GM21423 (cell line): Measurements from ENCODE around the gene SNCAIP.
A peak's percentile ranks its signal among the peaks of the same experiment; 100 is the strongest.
"Not testable (repeated sequence)": the region's sequence is repeated elsewhere in the genome, so short reads cannot be mapped to it uniquely, and the experiment has no call there.

Source experiments
- ATAC-seq: cut with Tn5 transposase; IDR thresholded peaks from one replicate; pipeline ENCODE4 v1.9.1; 2021; ENCODE audit warnings: mild to moderate bottlenecking, moderate library complexity; ENCODE audit not compliant: unreplicated experiment

SNCAIP gene

GRCh38 chr5:122457178-122457826 lies 145.3 kb downstream of the SNCAIP start:
- no peak for ATAC-seq

DNA sequence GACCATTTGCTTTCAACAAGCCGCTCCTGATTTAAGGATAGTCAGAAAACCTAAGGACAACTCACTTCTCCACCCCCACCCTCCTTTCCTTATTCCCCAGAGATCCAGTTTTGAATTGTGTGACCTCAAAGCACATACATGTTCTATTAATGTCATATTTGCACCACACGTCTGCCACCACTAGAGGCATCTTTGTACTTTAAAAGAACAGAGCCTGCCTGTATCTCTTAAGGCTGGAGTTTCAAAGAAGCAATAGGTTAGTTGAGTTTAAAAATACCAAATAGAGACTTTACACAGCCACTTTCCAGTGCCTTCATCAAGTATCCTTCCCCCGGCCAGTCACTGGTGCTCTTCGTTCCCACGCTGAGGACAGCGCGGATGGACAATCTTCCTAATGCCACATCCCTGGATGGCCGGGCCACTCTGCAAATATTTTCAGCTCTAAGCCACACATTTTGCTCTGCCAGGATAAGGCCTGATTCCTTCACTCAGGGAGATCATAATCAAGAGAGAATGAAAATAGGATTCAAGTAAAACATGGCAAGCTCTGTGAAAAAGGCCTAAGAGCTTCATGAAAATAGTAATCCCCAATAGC lies 146.3 kb downstream of the SNCAIP start:
- peak; percentile 76 for ATAC-seq

GRCh38 chr5:122462486-122462885 lies 150.4 kb downstream of the SNCAIP start:
- ATAC-seq, result no peak

GRCh38 chr5:122463221-122463620 lies 151.2 kb downstream of the SNCAIP start:
- ATAC-seq, result no peak

DNA sequence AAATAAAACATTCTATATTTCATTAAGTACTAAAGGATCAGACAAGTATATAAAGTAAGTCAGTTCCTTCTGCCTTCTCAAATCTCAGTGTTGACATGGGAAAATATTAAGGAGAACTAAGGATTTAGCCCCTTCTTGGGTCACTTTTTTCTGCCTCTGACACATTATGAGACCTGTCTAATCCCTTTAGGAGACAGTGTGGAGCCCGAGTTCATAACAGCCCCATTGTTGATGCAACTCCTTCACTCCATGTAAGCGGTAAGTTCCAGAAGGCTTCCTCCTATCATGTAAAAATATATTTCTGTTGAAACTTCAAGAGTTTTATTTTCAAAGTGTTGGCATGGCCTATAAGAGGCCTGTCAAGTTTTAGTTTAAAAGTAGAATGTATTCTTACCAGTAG lies 152.2 kb downstream of the SNCAIP start:
- no peak for ATAC-seq

- no peak for ATAC-seq
Measured at GRCh38 chr5:122465031-122465577, 153.1 kb downstream of the SNCAIP start.

GRCh38 chr5:122465994-122466393 lies 154.0 kb downstream of the SNCAIP start:
- no peak for ATAC-seq

DNA sequence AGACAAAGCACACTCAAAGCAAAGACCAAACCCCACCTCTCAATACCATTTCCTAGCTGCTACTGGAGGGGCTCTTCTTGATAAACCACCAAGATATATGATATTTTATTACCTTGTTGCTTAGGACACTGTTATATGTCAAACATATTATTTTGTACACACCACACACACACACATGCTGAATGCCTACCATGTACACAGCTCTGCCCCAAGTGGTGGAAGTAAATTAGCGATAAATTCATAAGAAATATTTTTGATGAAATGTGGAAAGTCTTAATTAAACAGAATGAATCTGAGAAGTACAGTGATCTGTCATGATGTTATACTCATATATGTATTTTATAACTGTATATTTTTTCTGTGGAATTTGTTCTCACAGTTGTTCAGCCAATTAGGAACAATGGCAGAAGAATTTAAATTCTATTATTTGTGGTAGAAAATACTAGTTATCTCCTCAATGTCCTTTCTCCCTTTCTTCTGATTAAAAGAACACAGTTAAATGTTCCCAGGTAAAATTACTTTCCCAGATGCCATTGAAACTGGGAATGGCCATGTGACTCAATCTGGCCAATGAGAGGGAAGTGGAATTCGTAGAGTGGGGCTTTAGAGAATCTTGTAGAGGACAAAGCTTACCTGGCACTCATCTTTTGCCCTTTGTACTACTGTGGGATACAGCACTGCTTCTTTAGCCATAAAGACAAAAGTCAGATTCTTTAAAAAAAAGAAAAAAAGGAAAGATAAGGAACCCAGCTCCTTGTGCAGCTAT lies 156.5 kb downstream of the SNCAIP start:
- ATAC-seq, result no peak

DNA sequence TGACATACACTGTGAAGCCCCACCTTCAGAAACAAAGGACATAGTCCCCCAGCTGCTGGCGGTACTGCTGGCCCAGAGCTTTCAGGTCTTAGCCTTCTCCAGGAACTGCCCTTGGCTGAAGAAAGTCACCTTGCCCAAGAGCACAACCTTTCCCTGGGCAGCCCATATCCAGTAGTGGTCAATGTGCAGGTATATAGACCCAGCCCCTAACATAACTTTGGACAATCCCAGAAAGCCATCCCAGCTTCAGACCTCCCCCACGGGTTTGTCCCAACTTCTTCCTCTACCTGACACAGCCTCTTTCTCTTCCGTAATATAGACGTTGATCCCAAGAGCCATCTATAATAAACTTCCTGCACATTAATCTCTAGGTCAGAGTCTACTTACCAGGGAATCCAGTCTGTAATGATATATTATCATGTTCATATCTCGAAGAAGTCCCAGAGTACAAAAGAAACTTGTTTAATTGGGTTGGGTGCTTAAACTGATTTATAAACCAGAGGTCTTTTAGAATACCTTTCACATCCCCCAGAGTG lies 157.4 kb downstream of the SNCAIP start:
- no peak for ATAC-seq

DNA sequence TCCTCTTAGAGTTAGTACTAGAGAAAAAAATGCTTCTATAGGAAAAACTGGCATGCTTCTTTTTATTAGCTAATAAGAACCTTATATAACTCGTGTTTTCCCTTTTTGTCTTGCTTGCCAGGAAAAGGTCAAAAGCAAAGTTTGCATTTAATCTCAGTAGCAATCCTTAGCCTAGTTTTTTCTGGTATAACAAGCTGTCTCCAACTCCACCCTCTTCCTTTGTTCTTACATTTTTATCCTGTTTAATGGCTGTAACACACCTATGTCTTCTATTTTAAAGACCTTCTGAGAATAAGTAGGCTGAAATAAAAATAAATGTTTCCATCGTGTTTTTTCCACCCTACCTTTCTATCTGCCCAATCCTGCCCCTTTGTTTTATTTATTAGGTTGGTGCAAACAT lies 158.3 kb downstream of the SNCAIP start:
- no peak for ATAC-seq

DNA sequence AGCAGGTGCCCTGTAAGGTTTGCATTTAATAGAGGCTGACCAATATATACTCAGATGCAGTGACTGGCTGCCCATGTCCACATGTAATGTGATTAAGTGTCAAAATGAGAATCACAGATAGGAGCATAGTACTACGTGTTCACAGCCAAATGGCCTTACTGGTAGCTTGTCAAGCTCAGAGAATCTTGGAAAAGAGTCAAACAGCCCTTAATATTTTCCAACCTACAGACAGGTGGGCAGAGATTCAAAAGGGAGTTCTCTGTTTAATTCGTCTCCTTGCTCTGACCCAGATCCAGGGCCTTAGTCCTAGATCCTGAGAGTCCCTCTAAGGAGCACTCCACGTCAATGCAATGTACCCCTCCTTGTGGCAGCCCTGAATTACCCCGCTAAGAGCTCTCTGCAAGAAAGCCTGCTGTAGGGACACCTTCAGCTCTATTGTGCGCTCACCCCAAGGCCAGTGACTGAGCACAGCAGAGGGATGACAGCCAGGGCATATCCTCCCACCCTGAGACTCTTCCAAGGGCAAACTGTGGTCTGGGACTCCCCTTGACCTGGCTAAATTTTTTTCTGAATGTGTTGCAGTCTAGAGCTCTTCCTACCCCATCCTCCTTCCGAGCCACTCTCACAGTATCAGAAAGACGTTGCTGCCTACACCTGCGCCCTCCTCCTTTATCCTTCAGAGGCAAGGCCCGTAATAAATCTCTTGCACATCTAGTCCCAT lies 159.2 kb downstream of the SNCAIP start:
- no peak for ATAC-seq

GRCh38 chr5:122471752-122472061 lies 159.7 kb downstream of the SNCAIP start:
- ATAC-seq, result no peak

DNA sequence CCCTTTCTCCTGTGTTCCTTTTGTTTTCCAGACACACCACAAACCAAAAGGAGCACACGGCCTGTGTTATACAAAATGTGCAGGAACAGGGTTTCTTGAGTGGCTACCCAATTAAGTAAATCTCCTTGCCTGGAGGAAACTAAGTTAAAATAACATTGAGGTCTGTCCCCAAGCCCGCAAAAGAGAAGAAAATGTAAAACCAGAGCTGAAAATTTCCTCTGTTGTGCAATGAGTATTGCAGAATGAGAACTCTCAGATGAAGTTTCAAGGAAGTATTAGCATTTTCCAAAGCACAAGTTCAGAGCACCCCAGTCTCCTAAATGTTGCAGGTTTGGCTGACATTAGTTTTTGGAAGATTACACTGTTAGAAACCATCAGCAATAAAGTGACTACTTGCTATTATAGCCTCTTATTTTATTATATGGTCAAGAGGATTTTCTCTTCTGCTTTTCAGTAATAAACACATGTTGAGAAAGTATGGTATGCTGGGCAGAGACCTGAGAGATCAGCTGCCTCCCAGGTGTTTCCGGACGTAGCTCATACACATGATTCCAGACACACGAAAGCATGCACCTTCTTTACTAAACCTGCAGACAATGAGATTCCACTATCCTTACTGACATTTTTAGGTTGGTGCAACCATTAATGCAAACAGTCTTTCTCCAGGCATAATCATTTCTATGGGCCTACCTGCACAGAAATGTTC lies 161.3 kb downstream of the SNCAIP start:
- ATAC-seq, result no peak

DNA sequence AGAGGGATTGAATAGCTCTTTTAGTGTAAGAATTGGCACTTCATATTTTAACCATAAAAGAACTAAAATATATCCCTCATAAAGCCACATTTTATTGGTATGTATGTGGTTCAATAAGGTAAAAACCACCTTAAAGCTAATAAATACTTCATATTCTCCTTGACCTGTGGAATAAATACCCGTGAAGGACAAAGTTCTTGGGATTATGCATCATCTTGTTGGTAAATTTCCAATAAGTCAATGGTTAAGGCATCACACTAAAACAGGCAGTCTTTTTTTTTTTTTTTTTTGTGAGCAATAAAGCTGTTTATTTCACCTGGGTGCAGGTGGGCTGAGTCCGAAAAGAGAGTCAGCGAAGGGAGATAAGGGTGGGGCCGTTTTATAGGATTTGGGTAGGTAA lies 161.9 kb downstream of the SNCAIP start:
- ATAC-seq, result no peak

DNA sequence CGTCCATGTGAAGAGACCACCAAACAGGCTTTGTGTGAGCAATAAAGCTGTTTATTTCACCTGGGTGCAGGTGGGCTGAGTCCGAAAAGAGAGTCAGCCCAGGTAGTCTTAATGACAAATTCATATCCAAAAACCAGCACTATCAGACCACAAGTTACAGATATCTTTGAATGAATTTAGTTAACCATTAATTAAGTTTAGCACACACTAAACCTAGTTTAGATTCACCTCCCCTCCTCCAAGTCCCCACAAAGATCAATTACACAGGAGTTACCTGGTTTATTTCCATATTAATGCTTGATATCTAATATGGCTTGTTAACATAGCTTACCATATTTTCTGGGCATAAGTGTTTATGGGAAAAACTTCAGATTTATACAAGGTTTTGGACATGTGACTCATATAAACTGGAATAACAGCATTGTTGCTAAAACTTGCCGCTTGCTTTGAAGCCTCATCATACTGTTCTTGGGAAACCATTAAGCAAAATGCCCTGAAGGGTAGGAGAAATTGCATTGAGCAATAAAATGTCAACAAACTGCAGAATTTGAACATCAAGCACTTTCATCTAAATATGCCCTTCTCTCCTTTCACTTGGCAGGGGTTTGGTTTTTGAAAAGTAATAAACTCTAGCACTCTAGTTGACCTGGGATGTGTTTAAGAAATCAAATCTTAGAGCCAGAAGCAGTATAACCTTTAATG lies 166.9 kb downstream of the SNCAIP start:
- no peak for ATAC-seq

DNA sequence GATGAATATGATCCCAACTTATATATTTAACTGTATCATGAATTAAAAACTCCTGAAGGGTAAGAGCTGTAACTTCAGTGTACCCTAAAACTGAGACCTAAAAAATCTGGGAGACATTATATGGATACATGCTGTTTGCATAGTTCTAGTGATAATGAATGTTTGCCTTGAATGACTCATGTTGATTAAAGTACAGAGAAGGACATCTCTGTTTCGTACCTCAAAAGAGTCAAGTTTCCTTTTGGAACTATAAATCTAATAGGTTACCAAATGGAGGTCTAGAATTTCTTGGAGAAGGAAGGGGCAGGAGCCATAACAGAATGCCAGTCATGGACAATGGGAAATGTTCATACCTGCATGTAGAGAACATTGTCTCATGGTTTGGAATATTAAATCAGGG lies 168.1 kb downstream of the SNCAIP start:
- ATAC-seq, result no peak

DNA sequence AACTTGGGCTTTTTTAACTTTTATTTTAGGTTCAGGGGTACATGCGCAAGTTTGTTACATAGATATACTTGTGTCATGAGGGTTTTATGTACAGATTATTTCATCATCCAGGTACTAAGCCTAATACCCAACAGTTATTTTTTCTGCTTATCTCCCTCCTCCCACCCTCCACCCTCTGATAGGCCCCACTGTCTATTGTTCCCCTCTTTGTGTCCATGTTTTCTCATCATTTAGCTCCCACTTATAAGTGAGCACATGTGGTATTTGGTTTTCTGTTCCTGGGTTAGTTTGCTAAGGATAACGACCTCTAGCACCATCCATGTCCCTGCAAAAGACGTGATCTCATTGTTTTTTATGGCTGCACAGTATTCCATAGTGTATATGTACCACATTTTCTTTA lies 172.1 kb downstream of the SNCAIP start:
- no peak for ATAC-seq

DNA sequence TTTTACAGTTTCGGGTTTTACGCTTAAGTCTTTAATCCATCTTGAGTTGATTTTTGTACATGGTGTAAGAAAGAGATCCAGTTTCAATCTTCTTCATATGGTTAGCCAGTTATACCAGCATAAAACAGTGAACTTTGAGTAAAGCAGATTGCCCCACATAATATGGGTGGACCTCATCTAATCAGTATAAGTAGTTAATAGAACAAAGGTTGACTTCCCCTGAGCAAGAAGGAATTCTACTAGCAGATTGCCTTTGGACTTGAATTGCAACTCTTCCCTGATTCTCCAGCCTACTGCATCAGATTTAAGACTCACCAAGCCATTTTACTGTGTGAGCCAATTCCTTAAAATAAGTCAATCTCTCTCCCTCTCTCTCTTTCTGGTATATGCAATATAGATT lies 173.2 kb downstream of the SNCAIP start:
- no peak for ATAC-seq

DNA sequence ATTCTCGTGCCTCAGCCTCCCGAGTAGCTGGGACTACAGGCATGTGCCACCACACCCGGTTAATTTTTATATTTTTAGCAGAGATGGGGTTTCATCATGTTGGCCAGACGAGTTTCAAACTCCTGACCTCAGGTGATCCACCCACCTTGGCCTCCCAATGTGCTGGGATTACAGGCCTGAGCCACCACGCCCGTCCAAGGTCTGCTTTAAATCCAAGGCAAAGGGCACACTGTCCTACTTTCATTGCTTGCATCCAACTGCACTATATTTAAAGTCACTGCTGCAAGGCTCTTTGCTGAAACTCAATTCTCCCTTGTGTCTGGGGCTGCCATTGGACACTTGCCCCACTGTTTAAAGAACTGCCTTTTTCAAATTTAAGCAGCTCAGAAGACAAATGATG lies 174.6 kb downstream of the SNCAIP start:
- ATAC-seq, result not testable (repeated sequence)

GRCh38 chr5:122490718-122491117 lies 178.7 kb downstream of the SNCAIP start:
- no peak for ATAC-seq
